Measurements from ENCODE around the gene LRRC43.

Gene LRRC43, protein sequence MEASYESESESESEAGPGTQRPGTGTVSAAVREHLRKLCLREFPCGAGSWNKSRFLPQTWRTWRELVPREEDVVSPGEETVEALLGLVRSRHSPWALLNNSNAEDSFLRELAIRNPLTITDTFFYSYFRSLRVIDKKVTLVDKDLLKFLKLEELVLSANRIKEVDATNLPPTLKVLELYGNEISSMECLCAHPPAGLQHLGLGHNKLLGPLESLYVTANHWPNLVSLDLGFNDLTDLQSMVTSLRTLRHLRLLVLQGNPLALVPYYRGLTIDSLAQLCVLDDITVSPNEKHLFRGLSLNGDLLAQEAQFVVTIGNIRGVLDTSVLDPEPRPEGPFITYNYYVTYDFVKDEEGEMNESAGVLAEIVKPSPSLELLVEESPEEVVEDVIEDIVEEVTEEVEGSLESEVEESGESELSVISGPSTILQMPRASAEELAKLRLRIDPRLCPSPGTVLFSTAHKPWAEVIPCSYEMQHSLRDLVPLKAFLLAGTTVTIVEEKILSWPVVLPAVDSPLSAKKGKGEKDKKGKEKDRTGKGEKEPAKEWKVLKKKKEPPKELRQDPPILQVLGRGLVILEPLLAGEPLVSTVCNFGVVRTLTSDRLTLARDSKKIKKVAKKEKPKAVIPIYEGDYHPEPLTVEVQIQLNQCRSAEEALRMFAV

DNA sequence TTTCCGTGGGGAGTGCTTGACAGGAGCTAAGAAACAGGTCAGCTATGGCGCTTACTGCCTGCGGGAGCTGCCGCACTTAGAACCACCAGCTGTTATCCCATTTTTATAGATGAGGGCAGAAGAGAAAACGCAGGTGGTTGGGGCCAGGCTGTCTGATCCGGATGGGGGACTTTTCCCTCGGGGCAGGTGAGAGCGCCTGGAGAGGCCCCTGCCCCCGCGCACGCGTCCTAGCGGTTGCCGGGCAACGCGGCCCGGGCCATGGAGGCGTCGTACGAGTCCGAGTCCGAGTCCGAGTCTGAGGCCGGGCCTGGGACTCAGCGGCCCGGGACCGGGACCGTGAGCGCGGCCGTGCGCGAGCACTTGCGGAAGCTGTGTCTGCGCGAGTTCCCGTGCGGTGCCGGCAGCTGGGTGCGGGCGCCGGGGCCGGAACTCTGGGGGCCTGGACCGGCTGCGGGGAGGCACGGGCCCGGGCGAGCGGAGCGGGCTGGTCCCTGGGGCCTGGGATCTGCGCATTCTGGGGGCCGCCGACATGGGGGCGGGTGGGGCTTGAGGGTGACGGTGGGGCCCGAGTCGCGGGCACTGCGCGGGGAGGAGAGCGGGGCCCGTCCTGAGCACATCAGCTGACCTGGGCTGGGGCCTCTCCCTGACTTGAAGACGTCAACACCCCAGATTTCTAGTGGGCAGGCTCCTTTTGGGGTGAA is at the start of gene LRRC43:
TSS of gene LRRC43 (plus strand) at position 237 of the 701 bp plus-strand sequence. CDS start at position 259, 22 bp downstream.
- no peak for DNase-seq (ENCODE audit: low read depth in 2 of 2)

DNA sequence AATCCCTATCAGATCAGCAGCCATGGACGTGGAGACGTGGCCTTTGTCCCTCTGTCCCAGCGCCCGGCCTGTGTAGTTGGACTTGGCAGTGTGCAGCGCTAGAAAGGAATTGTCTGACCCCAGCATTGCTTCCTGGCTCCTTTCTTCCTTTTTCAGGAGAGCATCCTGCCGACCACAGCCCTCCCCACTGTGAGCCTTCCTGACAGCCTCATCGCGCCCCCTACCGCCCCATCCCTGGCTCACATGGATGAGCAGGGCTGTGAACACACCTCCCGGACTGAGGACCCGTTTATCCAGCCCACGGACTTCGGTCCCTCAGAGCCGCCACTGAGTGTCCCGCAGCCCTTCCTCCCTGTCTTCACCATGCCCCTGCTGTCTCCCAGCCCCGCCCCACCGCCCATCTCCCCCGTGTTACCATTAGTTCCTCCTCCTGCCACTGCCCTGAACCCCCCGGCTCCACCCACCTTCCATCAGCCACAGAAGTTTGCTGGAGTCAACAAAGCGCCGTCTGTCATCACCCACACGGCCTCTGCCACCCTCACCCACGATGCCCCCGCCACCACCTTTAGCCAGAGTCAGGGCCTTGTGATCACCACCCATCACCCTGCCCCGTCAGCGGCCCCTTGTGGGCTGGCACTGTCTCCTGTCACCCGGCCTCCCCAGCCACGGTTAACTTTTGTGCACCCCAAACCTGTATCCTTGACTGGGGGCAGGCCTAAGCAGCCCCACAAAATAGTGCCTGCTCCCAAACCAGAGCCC is 49.6 kb upstream of the LRRC43 start:
- DNase-seq (ENCODE audit: low read depth in 2 of 2): no peak

DNA sequence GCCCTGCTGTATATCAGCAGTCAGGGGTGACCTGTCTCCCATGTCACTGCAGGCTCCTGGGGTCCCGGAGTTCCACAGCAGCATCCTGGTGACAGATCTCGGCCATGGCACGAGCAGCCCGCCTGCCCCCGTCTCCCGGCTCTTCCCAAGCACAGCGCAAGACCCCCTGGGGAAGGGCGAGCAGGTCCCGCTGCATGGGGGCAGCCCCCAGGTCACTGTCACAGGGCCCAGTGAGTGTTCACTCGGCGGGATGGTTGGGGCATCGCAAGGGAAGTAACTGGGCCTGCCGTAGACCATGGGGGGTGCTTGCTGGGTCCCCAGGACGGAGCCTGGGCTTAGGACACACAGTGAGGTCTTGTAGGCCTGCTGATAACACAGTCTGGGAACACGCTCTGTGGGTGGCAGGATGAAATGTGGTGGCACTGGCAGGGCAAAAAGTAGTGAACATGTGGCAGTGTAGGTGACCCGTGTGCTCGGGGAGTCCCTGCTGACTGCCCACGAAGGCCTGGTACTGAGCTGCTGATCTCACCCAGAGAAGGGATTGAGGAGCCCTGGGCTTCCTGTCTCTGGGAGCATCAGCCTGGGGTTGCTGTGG is 47.4 kb upstream of the LRRC43 start:
- no peak for DNase-seq (ENCODE audit: low read depth in 2 of 2)

- no peak for DNase-seq (ENCODE audit: low read depth in 2 of 2)
Observed at GRCh38 chr12:122137229-122137628, 45.7 kb upstream of the LRRC43 start.

DNA sequence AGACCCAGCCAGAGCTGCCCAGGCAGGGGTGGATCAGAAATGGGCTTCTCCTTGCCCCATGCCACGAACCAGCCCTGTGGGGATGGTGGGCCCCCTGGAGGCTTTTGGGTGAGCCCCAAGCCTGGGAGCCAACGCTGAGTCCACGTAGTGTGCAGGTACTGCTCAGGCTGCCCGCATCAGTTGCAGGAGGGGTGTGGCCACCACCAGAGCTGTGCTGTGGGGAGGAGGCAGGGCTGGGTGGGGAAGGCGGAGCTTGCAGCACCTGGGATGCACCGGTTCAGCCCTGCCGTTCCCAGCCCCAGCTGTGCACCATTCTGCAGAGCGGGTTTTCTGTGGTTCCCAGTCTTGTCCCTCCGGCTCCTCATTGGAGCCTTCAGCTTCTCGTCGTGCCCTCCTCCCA is 45.2 kb upstream of the LRRC43 start:
- no peak for DNase-seq (ENCODE audit: low read depth in 2 of 2)

DNA sequence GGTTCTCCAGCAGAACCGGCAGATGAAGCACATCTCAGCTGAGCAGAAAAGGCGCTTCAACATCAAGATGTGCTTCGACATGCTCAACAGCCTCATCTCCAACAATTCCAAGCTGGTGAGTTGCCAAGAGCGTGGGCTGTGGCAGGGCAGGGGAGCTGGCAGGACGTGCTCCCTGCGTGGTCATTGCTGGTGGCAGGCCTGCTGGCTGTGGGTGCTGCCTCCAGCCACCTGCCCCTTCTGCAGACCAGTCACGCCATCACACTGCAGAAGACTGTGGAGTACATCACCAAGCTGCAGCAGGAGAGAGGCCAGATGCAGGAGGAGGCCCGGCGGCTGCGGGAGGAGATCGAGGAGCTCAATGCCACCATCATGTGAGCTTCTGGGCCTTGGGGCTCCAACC is 44.7 kb upstream of the LRRC43 start:
- DNase-seq (ENCODE audit: low read depth in 2 of 2): no peak

GRCh38 chr12:122138616-122139015 is 44.3 kb upstream of the LRRC43 start:
- DNase-seq (ENCODE audit: low read depth in 2 of 2): no peak

GRCh38 chr12:122139266-122139665 is 43.7 kb upstream of the LRRC43 start:
- no peak for DNase-seq (ENCODE audit: low read depth in 2 of 2)

DNA sequence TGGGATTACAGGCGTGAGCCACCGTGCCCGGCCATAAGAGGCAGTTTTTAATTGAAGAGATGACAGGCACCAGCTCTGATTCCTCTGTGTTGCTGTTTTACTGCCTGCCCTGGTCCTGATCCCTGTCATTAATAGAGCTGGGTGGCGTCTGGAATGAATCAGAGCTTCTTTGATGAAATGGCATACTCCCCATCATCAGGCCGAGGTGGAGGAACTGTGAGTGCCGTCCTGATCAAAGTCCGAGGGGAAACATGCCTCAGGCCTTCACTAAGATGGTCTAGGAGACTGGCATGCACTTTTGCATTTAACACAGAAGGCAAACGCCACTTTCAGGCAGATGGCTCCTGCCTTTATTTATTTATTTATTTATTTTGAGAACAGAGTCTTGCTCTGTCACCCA is 43.0 kb upstream of the LRRC43 start:
- no peak for DNase-seq (ENCODE audit: low read depth in 2 of 2)

- no peak for DNase-seq (ENCODE audit: low read depth in 2 of 2)
Observed at GRCh38 chr12:122140467-122141257, 42.3 kb upstream of the LRRC43 start.

DNA sequence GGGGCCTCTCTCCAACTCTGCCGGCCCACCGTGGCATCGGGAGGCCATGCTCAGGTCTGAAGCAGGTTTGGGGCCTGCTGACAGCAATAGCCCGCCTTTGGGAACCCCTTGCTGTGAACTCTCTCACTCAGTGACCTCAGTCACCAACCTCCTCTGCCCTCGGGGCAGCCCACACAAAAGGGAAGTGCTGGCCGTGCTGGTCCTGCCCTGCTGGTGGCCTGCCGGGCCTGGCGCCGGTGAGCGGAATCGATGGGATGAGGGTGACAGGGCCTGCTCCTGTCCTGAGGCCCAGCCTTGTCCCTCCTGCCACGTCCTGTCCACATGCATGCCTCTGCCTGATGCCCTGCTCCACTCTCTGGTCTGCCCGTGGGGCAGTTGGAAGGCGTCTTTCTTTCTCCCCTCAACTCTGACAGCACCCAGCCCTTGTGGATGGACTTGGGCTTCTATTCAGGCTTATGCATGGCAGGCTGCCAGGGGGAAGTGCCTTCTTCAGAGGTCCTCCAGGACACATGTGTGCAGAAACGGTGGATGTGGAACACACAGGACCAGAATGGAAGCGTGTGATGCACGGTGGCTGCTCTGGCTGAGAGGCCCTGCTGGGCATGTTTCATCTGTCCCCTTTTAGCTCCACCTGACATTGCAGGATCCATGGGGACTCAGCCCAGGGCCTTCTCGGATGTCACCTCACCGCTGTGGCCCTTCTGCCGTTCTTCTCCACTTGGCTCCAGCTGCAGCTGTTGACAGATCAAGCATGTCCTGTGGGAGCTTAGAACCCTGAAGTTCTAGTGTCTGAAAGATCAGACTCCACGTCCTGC is 40.8 kb upstream of the LRRC43 start:
- DNase-seq (ENCODE audit: low read depth in 2 of 2): no peak

GRCh38 chr12:122142857-122143256 is 40.1 kb upstream of the LRRC43 start:
- no peak for DNase-seq (ENCODE audit: low read depth in 2 of 2)

GRCh38 chr12:122144885-122145284 is 38.0 kb upstream of the LRRC43 start:
- no peak for DNase-seq (ENCODE audit: low read depth in 2 of 2)

GRCh38 chr12:122145505-122146330 is 37.2 kb upstream of the LRRC43 start:
- no peak for DNase-seq (ENCODE audit: low read depth in 2 of 2)

DNA sequence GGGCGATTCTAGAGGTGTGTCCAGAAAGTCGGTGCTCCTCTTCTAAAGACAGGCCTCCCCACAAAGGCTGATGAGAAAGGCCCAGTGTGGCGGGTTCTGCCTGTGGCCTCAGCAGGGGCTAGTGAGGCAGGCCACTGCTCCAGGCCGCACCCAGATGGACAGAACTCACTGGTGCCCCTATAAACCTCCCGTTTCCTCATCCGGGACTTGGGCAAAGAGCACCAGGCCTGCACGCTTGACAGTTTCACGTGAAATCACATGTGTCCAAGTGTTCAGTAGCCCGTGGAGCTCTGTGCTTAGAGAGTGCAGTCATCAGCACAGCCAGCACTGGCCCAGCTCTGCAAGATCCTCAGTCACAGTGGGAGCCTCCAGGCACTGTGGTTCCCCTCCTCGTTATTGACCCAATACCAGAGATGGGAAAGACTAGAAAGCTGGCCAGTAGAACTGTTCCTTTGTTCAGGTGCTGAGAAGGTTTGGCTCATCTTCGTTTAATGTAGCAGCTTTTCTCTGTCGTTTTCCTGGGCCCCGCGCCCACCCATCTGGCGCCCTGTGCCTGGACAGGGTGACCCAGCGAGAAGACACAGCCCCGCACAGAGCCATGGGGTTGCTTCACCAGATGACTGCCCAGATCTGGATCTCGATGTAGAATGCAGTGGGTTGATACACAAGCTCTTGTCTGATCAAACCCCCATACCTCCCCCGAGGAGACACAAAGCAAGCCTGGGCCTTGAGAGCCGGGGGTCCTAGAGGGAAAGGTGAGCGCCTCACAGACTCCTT is 35.2 kb upstream of the LRRC43 start:
- DNase-seq (ENCODE audit: low read depth in 2 of 2): no peak

GRCh38 chr12:122148657-122149056 is 34.3 kb upstream of the LRRC43 start:
- no peak for DNase-seq (ENCODE audit: low read depth in 2 of 2)

DNA sequence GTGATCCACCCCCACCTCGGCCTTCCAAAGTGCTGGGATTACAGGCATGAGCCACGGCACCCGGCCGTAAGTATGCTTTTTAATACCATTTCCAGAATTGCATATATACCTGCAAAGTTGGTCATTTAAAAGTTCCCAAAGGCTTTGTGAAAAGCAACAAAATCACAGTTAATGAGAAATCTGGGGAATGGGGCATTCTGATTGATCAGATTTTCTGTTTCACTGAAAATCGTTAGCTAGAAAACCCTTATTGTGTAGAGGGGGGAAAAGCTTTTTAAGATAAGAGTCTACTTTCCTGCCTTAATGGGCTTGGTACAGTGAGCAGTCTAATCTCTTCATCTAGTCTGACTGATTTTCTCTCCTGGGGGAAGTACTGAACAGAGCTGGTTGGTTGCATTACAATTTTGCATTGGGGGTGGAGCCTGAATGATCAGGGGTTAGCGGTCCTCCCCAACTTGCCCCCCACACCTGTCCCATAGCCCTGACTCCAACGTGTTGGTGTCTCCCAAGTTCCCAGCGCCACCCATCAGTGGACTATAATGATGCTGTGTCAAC is 32.7 kb upstream of the LRRC43 start:
- DNase-seq (ENCODE audit: low read depth in 2 of 2): no peak

- DNase-seq (ENCODE audit: low read depth in 2 of 2): no peak
Observed at GRCh38 chr12:122152754-122153153, 30.2 kb upstream of the LRRC43 start.
